ENCODE results near the gene ALG9.

Gene ALG9

DNA sequence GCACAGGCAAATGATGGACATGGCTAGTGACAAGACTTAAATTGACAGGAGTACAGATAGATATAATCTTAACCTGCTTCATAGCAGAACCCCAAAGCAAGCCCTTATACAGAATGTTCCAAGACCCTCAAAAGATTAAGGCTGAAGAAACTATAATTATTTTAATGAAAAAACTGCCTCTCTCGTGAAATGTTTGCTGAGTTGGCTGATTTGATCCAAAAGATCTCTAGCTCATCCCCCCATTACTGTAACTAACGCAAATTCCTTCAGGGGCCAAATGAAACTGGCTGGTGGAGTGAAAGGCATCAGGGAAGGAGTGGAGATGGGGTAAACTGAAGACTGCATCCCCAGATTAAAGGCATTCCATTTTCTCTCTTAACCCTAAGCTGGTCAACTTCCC is 19.3 kb downstream of the ALG9 start:
- Histone ChIP-seq H3K36me3 (ENCODE audit: control insufficient read depth in 2 of 2, insufficient read depth in 2 of 2, low read length in 2 of 2) (peaks cover 11 to 26% of the 10 kb centered on the region in 2 donors), H3K4me3 (ENCODE audit: low read length in 2 of 2) (no peak overlapping the region), H3K27ac (ENCODE audit: low read depth in 2 of 2, low read length in 2 of 2) (no peak overlapping the region)

DNA sequence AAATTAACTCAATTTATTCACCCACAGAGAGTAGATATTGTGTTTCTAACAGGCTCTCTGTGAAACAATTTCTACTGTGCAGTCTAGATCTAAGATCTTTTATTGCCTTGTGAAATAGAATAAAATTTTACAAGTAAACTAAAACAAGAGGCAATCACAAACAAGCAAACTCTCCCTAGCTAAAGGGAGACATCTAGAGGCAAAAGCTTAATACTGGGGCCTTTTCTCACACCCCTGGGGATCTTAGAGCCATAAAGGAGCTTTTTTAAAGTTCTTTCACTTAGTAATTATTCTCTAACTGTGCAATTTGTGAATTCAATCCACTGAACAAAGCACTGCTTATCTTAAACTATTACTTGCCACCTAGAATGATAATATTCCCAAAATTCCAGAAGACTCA is 19.7 kb downstream of the ALG9 start:
- H3K4me1 ChIP-seq (ENCODE audit: control insufficient read depth in 2 of 2, insufficient read depth in 2 of 2, low read length in 2 of 2) = no peaks in the 10 kb centered on the region
- no peak overlapping the region for H3K9ac ChIP-seq (ENCODE audit: low read depth in 1 of 2, low read length in 2 of 2)
- no peak overlapping the region for H3K4me3 ChIP-seq (ENCODE audit: low read length in 2 of 2)
- H3K36me3 ChIP-seq (ENCODE audit: control insufficient read depth in 2 of 2, insufficient read depth in 2 of 2, low read length in 2 of 2) = peaks cover 11 to 28% of the 10 kb centered on the region in 2 donors
- H3K27ac ChIP-seq (ENCODE audit: low read depth in 2 of 2, low read length in 2 of 2) = no peak overlapping the region
- H3K27me3 ChIP-seq (ENCODE audit: control insufficient read depth in 2 of 2, insufficient read depth in 2 of 2, low read length in 2 of 2) = no peaks in the 10 kb centered on the region
- H3K9me3 ChIP-seq (ENCODE audit: control insufficient read depth in 2 of 2, low read length in 2 of 2) = no peaks in the 10 kb centered on the region

More for the DNA sequence above, 19.3 kb downstream of the ALG9 start:
- H3K9ac ChIP-seq (ENCODE audit: low read depth in 1 of 2, low read length in 2 of 2) = no peak overlapping the region
- H3K27me3 ChIP-seq (ENCODE audit: control insufficient read depth in 2 of 2, insufficient read depth in 2 of 2, low read length in 2 of 2) = no peaks in the 10 kb centered on the region
- H3K9me3 ChIP-seq (ENCODE audit: control insufficient read depth in 2 of 2, low read length in 2 of 2) = no peaks in the 10 kb centered on the region
- H3K4me1 ChIP-seq (ENCODE audit: control insufficient read depth in 2 of 2, insufficient read depth in 2 of 2, low read length in 2 of 2) = no peaks in the 10 kb centered on the region

DNA sequence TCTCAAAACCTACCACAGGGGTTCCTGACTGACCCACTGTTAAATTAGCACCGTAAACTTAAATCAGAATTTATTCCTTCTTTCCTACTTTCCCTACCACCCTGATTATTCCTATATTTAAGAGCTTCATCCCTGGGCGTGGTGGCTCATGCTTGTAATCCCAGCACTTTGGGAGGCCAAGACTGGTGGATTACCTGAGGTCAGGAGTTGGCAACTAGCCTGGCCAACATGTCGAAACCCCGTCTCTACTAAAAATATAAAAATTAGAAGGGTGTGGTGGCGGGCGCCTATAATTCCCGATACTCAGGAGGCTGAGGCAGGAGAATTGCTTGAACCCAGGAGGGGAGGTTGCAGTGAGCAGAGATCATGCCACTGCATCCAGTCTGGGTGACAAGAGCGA is 20.3 kb downstream of the ALG9 start:
- no peak overlapping the region for H3K4me3 ChIP-seq (ENCODE audit: low read length in 2 of 2)
- no peaks in the 10 kb centered on the region for H3K9me3 ChIP-seq (ENCODE audit: control insufficient read depth in 2 of 2, low read length in 2 of 2)
- no peaks in the 10 kb centered on the region for H3K4me1 ChIP-seq (ENCODE audit: control insufficient read depth in 2 of 2, insufficient read depth in 2 of 2, low read length in 2 of 2)
- peaks cover 11 to 32% of the 10 kb centered on the region in 2 donors for H3K36me3 ChIP-seq (ENCODE audit: control insufficient read depth in 2 of 2, insufficient read depth in 2 of 2, low read length in 2 of 2)
- H3K27ac ChIP-seq (ENCODE audit: low read depth in 2 of 2, low read length in 2 of 2) = no peak overlapping the region
- no peak overlapping the region for H3K9ac ChIP-seq (ENCODE audit: low read depth in 1 of 2, low read length in 2 of 2)
- H3K27me3 ChIP-seq (ENCODE audit: control insufficient read depth in 2 of 2, insufficient read depth in 2 of 2, low read length in 2 of 2) = no peaks in the 10 kb centered on the region

DNA sequence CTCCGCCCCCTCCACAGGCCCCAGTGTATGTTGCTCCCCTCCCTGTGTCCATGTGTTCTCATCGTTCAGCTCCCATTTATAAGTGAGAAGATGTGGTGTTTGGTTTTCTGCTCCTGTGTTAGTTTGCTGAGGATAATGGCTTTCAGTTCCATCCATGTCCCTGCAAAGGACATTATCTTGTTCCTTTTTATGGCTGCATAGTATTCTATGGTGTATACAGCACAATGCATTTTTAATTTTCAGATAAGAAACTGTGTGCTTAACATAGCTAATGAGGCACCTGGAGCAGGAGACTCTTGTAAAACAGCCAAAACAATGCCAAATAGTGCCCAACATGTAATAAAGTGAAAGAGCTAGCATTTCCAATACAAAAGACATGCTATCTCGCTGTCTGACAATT is 21.8 kb downstream of the ALG9 start:
- no peak overlapping the region for H3K9ac ChIP-seq (ENCODE audit: low read depth in 1 of 2, low read length in 2 of 2)
- peaks cover 8 to 28% of the 10 kb centered on the region in 2 donors for H3K36me3 ChIP-seq (ENCODE audit: control insufficient read depth in 2 of 2, insufficient read depth in 2 of 2, low read length in 2 of 2)
- H3K27me3 ChIP-seq (ENCODE audit: control insufficient read depth in 2 of 2, insufficient read depth in 2 of 2, low read length in 2 of 2) = no peaks in the 10 kb centered on the region
- H3K27ac ChIP-seq (ENCODE audit: low read depth in 2 of 2, low read length in 2 of 2) = no peak overlapping the region
- H3K9me3 ChIP-seq (ENCODE audit: control insufficient read depth in 2 of 2, low read length in 2 of 2) = no peaks in the 10 kb centered on the region
- no peaks in the 10 kb centered on the region for H3K4me1 ChIP-seq (ENCODE audit: control insufficient read depth in 2 of 2, insufficient read depth in 2 of 2, low read length in 2 of 2)
- H3K4me3 ChIP-seq (ENCODE audit: low read length in 2 of 2) = no peak overlapping the region

DNA sequence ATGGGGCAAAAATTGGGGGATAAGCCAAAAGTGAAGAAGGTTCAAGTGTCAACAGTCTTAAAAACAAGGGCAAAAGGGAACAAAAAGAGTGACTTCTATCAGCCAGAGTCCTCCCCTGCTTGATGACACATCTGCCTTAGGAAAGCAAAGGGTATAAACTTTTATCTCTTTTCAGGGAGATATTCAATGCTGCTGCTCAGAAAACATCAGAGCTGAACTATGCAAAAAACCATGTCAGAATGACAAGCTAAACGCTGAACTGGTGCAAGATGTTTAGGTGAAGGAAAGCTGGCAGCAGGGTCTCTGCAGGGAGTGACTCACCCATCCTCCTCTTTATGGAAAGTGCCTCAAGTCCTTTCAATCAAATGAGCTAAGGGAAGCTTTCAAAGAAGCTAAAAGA is 24.7 kb downstream of the ALG9 start:
- no peaks in the 10 kb centered on the region for H3K4me1 ChIP-seq (ENCODE audit: control insufficient read depth in 2 of 2, insufficient read depth in 2 of 2, low read length in 2 of 2)

DNA sequence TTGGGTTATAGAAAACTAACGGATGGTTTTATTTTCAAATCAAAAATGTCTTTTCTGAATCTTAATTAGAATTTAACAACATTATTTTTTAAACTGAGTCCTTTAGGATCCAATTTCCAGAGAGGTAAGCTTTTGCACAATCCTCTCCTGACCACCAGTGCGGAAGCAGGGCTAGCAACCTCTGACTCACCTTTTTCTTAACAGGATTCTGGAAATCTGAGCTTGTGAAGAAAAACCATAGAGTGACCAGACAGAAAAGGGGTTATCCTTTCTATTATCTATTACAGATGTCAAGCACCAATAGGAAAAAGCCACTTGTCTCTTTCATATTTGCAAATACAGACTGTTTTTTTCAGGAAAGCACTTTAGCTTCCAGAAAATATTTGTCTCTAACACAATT is 25.3 kb downstream of the ALG9 start:
- Histone ChIP-seq H3K4me3 (ENCODE audit: low read length in 2 of 2) (no peak overlapping the region), H3K36me3 (ENCODE audit: control insufficient read depth in 2 of 2, insufficient read depth in 2 of 2, low read length in 2 of 2) (peaks cover 4 to 21% of the 10 kb centered on the region in 2 donors), H3K27me3 (ENCODE audit: control insufficient read depth in 2 of 2, insufficient read depth in 2 of 2, low read length in 2 of 2) (no peaks in the 10 kb centered on the region), H3K9me3 (ENCODE audit: control insufficient read depth in 2 of 2, low read length in 2 of 2) (no peaks in the 10 kb centered on the region), H3K9ac (ENCODE audit: low read depth in 1 of 2, low read length in 2 of 2) (no peak overlapping the region), H3K27ac (ENCODE audit: low read depth in 2 of 2, low read length in 2 of 2) (no peak overlapping the region), H3K4me1 (ENCODE audit: control insufficient read depth in 2 of 2, insufficient read depth in 2 of 2, low read length in 2 of 2) (peaks cover 0 to 4% of the 10 kb centered on the region in 2 donors)

More for the DNA sequence above, 24.7 kb downstream of the ALG9 start:
- no peaks in the 10 kb centered on the region for H3K9me3 ChIP-seq (ENCODE audit: control insufficient read depth in 2 of 2, low read length in 2 of 2)
- no peaks in the 10 kb centered on the region for H3K27me3 ChIP-seq (ENCODE audit: control insufficient read depth in 2 of 2, insufficient read depth in 2 of 2, low read length in 2 of 2)
- no peak overlapping the region for H3K9ac ChIP-seq (ENCODE audit: low read depth in 1 of 2, low read length in 2 of 2)
- peaks cover 4 to 21% of the 10 kb centered on the region in 2 donors for H3K36me3 ChIP-seq (ENCODE audit: control insufficient read depth in 2 of 2, insufficient read depth in 2 of 2, low read length in 2 of 2)
- H3K4me3 ChIP-seq (ENCODE audit: low read length in 2 of 2) = no peak overlapping the region
- H3K27ac ChIP-seq (ENCODE audit: low read depth in 2 of 2, low read length in 2 of 2) = no peak overlapping the region

DNA sequence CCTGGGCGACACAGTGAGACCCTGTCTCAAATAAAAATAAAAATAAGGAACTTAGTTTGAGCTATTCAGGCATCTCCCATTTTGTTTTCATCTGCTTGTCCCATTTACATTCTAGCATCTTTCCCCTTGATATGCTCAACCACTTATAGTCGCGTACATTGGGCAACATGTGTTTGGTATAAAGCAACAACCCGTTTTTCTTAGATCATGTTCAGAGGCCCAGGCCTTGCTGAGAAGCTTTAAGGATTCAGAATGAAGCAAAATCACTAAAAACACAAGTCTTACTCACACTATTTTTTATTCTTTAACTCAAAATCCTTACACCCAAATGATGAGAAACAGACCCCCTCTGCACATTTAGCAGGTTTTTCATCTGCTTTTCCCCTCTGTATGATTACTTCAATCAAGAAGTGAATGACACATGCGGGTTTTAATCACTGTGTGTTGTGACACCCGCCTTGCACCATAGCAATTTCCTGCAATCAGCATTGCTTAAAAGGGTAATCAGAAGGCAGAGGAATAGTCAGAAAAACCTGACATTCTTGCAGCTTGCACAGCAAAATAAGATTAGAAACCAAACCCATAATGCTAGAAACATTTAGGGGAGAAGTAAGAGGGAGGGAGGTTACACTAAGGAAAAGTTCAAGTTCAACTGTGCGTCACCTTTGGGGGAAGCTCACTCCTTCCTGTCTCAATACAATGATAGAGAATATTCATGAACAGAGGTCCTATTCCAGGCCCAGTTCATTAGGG is 25.9 kb downstream of the ALG9 start:
- Histone ChIP-seq H3K9ac (ENCODE audit: low read depth in 1 of 2, low read length in 2 of 2) (no peak overlapping the region), H3K36me3 (ENCODE audit: control insufficient read depth in 2 of 2, insufficient read depth in 2 of 2, low read length in 2 of 2) (peaks cover 4 to 21% of the 10 kb centered on the region in 2 donors), H3K27ac (ENCODE audit: low read depth in 2 of 2, low read length in 2 of 2) (no peak overlapping the region), H3K4me1 (ENCODE audit: control insufficient read depth in 2 of 2, insufficient read depth in 2 of 2, low read length in 2 of 2) (peaks cover 0 to 4% of the 10 kb centered on the region in 2 donors), H3K27me3 (ENCODE audit: control insufficient read depth in 2 of 2, insufficient read depth in 2 of 2, low read length in 2 of 2) (no peaks in the 10 kb centered on the region), H3K4me3 (ENCODE audit: low read length in 2 of 2) (no peak overlapping the region), H3K9me3 (ENCODE audit: control insufficient read depth in 2 of 2, low read length in 2 of 2) (no peaks in the 10 kb centered on the region)

DNA sequence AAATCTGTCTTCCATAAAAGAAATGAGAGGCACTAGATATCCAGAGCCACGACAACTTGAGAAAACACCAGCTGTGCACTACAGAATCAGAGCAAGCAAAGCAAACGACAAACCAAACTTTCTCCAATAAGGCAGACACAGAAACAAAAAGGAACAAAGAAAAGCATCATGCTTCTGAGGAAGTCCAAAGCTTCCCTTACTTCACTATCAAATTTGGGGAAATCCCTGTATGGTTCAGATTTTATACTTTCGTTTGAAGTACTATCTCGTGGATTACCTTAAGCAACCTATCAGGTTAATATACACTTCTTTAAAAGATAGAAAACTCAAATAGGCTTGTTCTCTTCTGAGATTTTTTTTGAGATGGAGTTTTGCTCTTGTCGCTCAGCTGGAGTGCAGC is 27.7 kb downstream of the ALG9 start:
- peaks cover 0 to 20% of the 10 kb centered on the region in 2 donors for H3K36me3 ChIP-seq (ENCODE audit: control insufficient read depth in 2 of 2, insufficient read depth in 2 of 2, low read length in 2 of 2)
- no peak overlapping the region for H3K4me3 ChIP-seq (ENCODE audit: low read length in 2 of 2)
- peaks cover 0 to 4% of the 10 kb centered on the region in 2 donors for H3K4me1 ChIP-seq (ENCODE audit: control insufficient read depth in 2 of 2, insufficient read depth in 2 of 2, low read length in 2 of 2)
- no peaks in the 10 kb centered on the region for H3K9me3 ChIP-seq (ENCODE audit: control insufficient read depth in 2 of 2, low read length in 2 of 2)
- no peak overlapping the region for H3K27ac ChIP-seq (ENCODE audit: low read depth in 2 of 2, low read length in 2 of 2)
- H3K27me3 ChIP-seq (ENCODE audit: control insufficient read depth in 2 of 2, insufficient read depth in 2 of 2, low read length in 2 of 2) = no peaks in the 10 kb centered on the region
- H3K9ac ChIP-seq (ENCODE audit: low read depth in 1 of 2, low read length in 2 of 2) = no peak overlapping the region

DNA sequence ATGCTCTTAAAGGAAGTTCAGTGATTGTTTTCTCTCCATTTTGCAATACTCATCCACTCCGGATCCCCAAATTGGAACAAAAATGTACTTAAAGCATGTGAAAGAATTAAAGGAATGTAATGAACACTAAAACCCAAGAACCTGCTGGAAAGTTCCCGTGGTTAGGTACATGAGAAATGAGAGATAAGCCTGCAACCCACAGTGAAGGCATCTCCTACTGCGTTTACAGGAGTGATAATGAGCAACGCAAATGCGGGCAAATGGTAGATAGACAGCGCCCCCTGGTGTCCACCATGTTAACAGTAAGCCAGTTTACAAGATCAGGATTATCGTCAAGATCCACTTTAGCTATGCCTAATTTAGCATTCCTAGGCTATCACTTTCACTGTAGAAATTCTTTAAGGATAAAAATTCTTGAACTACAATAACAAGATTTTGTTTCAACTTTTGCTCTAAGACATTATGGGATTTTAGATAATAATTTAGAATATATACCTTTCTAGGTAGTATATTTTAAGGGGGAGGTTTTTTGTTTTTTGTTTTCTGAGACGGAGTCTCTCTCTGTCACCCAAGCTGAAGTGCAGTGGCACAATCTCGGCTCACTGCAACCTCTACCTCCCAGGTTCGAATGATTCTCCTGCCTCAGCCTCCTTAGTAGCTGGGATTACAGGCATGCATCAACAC is 29.9 kb downstream of the ALG9 start:
- Histone ChIP-seq H3K4me1 (ENCODE audit: control insufficient read depth in 2 of 2, insufficient read depth in 2 of 2, low read length in 2 of 2) (peaks cover 0 to 4% of the 10 kb centered on the region in 2 donors), H3K9me3 (ENCODE audit: control insufficient read depth in 2 of 2, low read length in 2 of 2) (no peaks in the 10 kb centered on the region), H3K9ac (ENCODE audit: low read depth in 1 of 2, low read length in 2 of 2) (no peak overlapping the region), H3K36me3 (ENCODE audit: control insufficient read depth in 2 of 2, insufficient read depth in 2 of 2, low read length in 2 of 2) (peaks cover 11 to 23% of the 10 kb centered on the region in 2 donors), H3K27ac (ENCODE audit: low read depth in 2 of 2, low read length in 2 of 2) (no peak overlapping the region), H3K27me3 (ENCODE audit: control insufficient read depth in 2 of 2, insufficient read depth in 2 of 2, low read length in 2 of 2) (no peaks in the 10 kb centered on the region), H3K4me3 (ENCODE audit: low read length in 2 of 2) (no peak overlapping the region)

DNA sequence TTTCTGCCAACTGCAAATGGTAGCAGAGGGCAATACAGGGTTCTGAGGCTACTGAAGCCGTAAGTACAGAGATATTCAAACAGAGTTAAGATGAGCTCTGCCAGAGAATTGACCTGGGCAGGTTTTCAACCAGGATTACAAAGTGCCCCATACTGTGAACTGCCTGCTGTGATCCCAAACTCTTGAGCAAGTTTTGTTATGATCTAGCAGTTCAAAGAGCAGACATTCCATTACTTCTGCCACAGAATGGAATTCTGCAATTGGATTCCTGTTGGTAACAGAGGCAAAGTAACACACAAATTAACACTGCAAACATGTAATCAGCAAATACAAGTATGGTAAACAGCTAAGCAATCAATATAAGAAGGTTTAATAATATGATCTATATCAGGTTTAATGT is 31.2 kb downstream of the ALG9 start:
- no peak overlapping the region for H3K27ac ChIP-seq (ENCODE audit: low read depth in 2 of 2, low read length in 2 of 2)
- H3K36me3 ChIP-seq (ENCODE audit: control insufficient read depth in 2 of 2, insufficient read depth in 2 of 2, low read length in 2 of 2) = peaks cover 14 to 27% of the 10 kb centered on the region in 2 donors
- peaks cover 0 to 4% of the 10 kb centered on the region in 2 donors for H3K4me1 ChIP-seq (ENCODE audit: control insufficient read depth in 2 of 2, insufficient read depth in 2 of 2, low read length in 2 of 2)
- H3K4me3 ChIP-seq (ENCODE audit: low read length in 2 of 2) = no peak overlapping the region
- no peak overlapping the region for H3K9ac ChIP-seq (ENCODE audit: low read depth in 1 of 2, low read length in 2 of 2)
- no peaks in the 10 kb centered on the region for H3K9me3 ChIP-seq (ENCODE audit: control insufficient read depth in 2 of 2, low read length in 2 of 2)
- no peaks in the 10 kb centered on the region for H3K27me3 ChIP-seq (ENCODE audit: control insufficient read depth in 2 of 2, insufficient read depth in 2 of 2, low read length in 2 of 2)
